ENCODE measurements around the gene OR6N1. TPM values are rescaled to one million over a fixed set of nuclear protein-coding genes. Genes with fewer than 3 reads are reported as not detected.

OR6N1 gene
- total and polyA plus RNA-seq, 9 of the 15 experiments (the other 6 are each of a cell fraction or from before 2014, with no cell fraction given): 0.01 to 0.07 TPM; not detected in 7

- no peak for TF ChIP-seq SIRT6 (IDR thresholded peaks at IDR 0.05; ENCODE audit: low read depth, low read length)
- TF ChIP-seq ZC3H11A (IDR thresholded peaks at IDR 0.05; ENCODE audit: low read depth, low read length): no peak
- no peak for TF ChIP-seq AFF1 (IDR thresholded peaks at IDR 0.05; ENCODE audit: low read depth in 1 of 2, partially characterized antibody in 2 of 2)
- TF ChIP-seq GTF2A2 (tag; IDR thresholded peaks at IDR 0.05): no peak
These were observed 40.3 kb downstream of the OR6N1 start (continued) for GRCh38 chr1:158731707-158732106.

- Histone ChIP-seq H3K27ac (ENCODE audit: extremely low read depth, low read depth, low read length) (no peak overlapping the region), H3K9me3 (replicated peaks; ENCODE audit: control insufficient read depth, insufficient read depth, low read depth, low read length) (no peaks in the 10 kb centered on the region), H3K27me3 (ENCODE audit: control insufficient read depth in 2 of 2, insufficient read depth in 2 of 2, low read length in 2 of 2) (no peaks in the 10 kb centered on the region), H2AFZ (ENCODE audit: low read depth, low read length) (peak overlapping the region; percentile 42), H3K4me1 (replicated peaks in 1 of 2; ENCODE audit: control insufficient read depth in 2 of 2, insufficient read depth in 2 of 2, low read length in 2 of 2) (peaks cover 3 to 39% of the 10 kb centered on the region in 2 experiments; a peak in 3 of 5 replicates), H3K36me3 (ENCODE audit: control insufficient read depth, insufficient read depth, low read length) (no peaks in the 10 kb centered on the region), H4K20me1 (replicated peaks; ENCODE audit: control insufficient read depth, insufficient read depth, low read length) (no peaks in the 10 kb centered on the region), H3K79me2 (ENCODE audit: control insufficient read depth, insufficient read depth, low read length) (no peaks in the 10 kb centered on the region), H3K4me3 (no peak overlapping the region), H3K4me2 (ENCODE audit: insufficient read depth, low read length) (peak overlapping the region; percentile 36), H3K9me1 (ENCODE audit: control insufficient read depth, insufficient read depth, low read length) (no peaks in the 10 kb centered on the region), H3K9ac (ENCODE audit: insufficient read depth in 1 of 2, low read depth in 2 of 2, low read length in 2 of 2) (no peak overlapping the region)
- in situ Hi-C loops (cut with MboI) (no loop called here), intact Hi-C loops (cut with micrococcal nuclease) (no loop called here)
- no peak for ATAC-seq
- 31% methylated on average over 3 of the region's 4 CpGs for WGBS (ENCODE audit: insufficient coverage, low coverage, missing lambda C conversion rate)
- FAIRE-seq: no peak
- BruUV-seq (replicated peaks): no TSS peak
- POLR2A ChIA-PET: interaction anchor here (0.5 to 1.5 kb wide), 3 partner anchors 9 to 228 kb away, joined by 3 to 6 read pairs (median 4); partner anchors contain the start of gene OR6K3
- no peak for DNase-seq (ENCODE audit: extremely low read depth in 1 of 4, low spot score in 3 of 4)
- CTCF ChIA-PET (ENCODE audit: low intra/inter-chr PET ratio): no interaction called here
- TF ChIP-seq NFIX (CRISPR knock-in tag; IDR thresholded peaks at IDR 0.05; ENCODE audit: low read depth) (no peak), U2AF2 (optimal IDR thresholded peaks at IDR 0.05; ENCODE audit: low read depth, low read length) (no peak), JUNB (CRISPR knock-in tag; conservative IDR thresholded peaks at IDR 0.05) (no peak), HBP1 (CRISPR knock-in tag; IDR thresholded peaks at IDR 0.05) (no peak), SREBF2 (CRISPR knock-in tag; IDR thresholded peaks at IDR 0.05) (no peak), NFIC (IDR thresholded peaks at IDR 0.05) (no peak), IFI16 (CRISPR knock-in tag; IDR thresholded peaks at IDR 0.05) (no peak), NBN (IDR thresholded peaks at IDR 0.05; ENCODE audit: low read depth) (no peak), FOXA1 (IDR thresholded peaks at IDR 0.05; ENCODE audit: borderline replicate concordance) (no peak), ZNF740 (CRISPR knock-in tag; IDR thresholded peaks at IDR 0.05) (no peak), ZNF740 (tag; IDR thresholded peaks at IDR 0.05) (no peak), GTF2A2 (tag; IDR thresholded peaks at IDR 0.05) (no peak), PHF20 (IDR thresholded peaks at IDR 0.05; ENCODE audit: partially characterized antibody) (no peak), ZNF224 (CRISPR knock-in tag; IDR thresholded peaks at IDR 0.05) (no peak)
These were observed 41.5 kb downstream of the OR6N1 start for GRCh38 chr1:158730453-158730852.

Data from K562 (cell line).